ENCODE data around the gene NR2E3.

DNA sequence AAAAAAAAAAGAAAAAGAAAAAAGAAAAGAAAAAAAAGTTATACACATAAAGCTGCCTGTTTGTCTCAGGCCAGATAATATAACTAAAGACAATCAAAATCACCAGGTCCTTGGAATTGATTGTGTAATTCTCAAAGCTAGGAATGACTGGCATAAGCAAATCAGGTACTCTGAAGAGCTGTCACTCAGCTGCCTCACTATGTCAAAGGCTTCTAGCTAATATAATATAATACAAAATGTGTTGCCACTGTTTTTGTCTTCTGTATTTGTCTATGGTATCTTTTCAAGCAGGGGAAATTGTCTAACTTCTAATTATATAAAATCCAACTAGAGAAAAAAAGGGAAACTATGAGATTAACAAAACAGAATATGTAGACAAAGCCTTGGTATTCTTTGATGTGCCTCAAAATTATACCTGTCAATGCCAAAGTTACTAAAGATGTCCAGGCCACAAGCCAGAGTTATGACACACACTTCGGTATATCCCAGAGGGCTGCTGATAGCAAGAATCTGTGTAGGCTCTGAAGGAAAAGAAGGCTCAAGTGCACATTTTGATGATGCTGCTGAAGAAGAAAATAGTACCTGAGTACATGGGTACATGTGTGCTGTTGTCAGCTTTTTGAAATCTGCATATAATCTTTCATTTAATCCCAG, 37.0 kb upstream of the NR2E3 start:
- TF ChIP-seq MED13 (CRISPR knock-in tag; IDR thresholded peaks at IDR 0.05) (no peak), EZH2 (conservative IDR thresholded peaks at IDR 0.05; ENCODE audit: low read depth, low read length) (no peak), FOXK1 (CRISPR knock-in tag; IDR thresholded peaks at IDR 0.05; ENCODE audit: borderline replicate concordance, low read depth) (no peak), ZNF354B (CRISPR knock-in tag; IDR thresholded peaks at IDR 0.05) (no peak), ZNF562 (CRISPR knock-in tag; IDR thresholded peaks at IDR 0.05; ENCODE audit: borderline replicate concordance) (no peak)
- TF ChIP-seq, protein P1, sequence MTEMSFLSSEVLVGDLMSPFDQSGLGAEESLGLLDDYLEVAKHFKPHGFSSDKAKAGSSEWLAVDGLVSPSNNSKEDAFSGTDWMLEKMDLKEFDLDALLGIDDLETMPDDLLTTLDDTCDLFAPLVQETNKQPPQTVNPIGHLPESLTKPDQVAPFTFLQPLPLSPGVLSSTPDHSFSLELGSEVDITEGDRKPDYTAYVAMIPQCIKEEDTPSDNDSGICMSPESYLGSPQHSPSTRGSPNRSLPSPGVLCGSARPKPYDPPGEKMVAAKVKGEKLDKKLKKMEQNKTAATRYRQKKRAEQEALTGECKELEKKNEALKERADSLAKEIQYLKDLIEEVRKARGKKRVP (CRISPR knock-in tag; IDR thresholded peaks at IDR 0.05) = no peak

All from HepG2 (cell line).